Panc1 (cell line): ENCODE measurements around the gene MLNR.

Experiments
- POLR2AphosphoS5 ChIP-seq: IDR thresholded peaks from 2 replicates; pipeline ENCODE4 v1.6.1; 2012; ENCODE audit warnings: mild to moderate bottlenecking, low read depth, low read length, moderate library complexity
- TF ChIP-seq, protein P1 (sequence below): fragments of 450-650 bp; IDR thresholded peaks from 2 replicates; pipeline ENCODE4 v1.5.1; 2017; ENCODE audit warnings: mild to moderate bottlenecking

DNA sequence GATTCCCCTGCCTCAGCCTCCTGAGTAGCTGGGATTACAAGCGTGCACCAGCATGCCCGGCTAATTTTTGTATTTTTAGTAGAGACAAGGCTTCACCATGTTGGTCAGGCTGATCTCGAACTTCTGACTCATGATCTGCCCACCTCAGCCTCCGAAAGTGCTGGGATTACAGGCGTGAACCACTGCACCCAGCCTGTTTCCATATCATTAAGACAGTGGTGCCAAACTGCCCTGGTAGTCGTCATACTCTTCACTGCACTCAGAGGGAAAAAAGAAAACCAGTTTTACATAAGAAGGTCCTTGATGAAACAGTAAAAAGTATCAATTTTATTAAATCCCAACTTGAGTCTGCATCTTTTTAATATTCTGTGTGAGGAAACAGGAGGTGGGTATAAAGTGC is 42.5 kb downstream of the MLNR start:
- TF ChIP-seq, protein P1, sequence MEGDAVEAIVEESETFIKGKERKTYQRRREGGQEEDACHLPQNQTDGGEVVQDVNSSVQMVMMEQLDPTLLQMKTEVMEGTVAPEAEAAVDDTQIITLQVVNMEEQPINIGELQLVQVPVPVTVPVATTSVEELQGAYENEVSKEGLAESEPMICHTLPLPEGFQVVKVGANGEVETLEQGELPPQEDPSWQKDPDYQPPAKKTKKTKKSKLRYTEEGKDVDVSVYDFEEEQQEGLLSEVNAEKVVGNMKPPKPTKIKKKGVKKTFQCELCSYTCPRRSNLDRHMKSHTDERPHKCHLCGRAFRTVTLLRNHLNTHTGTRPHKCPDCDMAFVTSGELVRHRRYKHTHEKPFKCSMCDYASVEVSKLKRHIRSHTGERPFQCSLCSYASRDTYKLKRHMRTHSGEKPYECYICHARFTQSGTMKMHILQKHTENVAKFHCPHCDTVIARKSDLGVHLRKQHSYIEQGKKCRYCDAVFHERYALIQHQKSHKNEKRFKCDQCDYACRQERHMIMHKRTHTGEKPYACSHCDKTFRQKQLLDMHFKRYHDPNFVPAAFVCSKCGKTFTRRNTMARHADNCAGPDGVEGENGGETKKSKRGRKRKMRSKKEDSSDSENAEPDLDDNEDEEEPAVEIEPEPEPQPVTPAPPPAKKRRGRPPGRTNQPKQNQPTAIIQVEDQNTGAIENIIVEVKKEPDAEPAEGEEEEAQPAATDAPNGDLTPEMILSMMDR = no peak
- no peak for TF ChIP-seq POLR2AphosphoS5
